ENCODE results near the gene BCAS1. TPM values are rescaled to one million over a fixed set of nuclear protein-coding genes. Genes with fewer than 3 reads are reported as not detected.

BCAS1 gene
- total RNA-seq, 4 donors from 2014 or later: not detected

- TF ChIP-seq, protein P1, sequence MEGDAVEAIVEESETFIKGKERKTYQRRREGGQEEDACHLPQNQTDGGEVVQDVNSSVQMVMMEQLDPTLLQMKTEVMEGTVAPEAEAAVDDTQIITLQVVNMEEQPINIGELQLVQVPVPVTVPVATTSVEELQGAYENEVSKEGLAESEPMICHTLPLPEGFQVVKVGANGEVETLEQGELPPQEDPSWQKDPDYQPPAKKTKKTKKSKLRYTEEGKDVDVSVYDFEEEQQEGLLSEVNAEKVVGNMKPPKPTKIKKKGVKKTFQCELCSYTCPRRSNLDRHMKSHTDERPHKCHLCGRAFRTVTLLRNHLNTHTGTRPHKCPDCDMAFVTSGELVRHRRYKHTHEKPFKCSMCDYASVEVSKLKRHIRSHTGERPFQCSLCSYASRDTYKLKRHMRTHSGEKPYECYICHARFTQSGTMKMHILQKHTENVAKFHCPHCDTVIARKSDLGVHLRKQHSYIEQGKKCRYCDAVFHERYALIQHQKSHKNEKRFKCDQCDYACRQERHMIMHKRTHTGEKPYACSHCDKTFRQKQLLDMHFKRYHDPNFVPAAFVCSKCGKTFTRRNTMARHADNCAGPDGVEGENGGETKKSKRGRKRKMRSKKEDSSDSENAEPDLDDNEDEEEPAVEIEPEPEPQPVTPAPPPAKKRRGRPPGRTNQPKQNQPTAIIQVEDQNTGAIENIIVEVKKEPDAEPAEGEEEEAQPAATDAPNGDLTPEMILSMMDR (IDR thresholded peaks at IDR 0.05; ENCODE audit: low read depth): no peak
These were observed 170.8 kb downstream of the BCAS1 start for GRCh38 chr20:53899351-53900167.

- TF ChIP-seq, protein P1 (IDR thresholded peaks at IDR 0.05; ENCODE audit: low read depth): no peak
These were observed 171.8 kb downstream of the BCAS1 start for GRCh38 chr20:53898556-53898931.

GRCh38 chr20:53897884-53898555 lies 172.4 kb downstream of the BCAS1 start:
- TF ChIP-seq, protein P1 (IDR thresholded peaks at IDR 0.05; ENCODE audit: low read depth): peak; percentile 70

DNA sequence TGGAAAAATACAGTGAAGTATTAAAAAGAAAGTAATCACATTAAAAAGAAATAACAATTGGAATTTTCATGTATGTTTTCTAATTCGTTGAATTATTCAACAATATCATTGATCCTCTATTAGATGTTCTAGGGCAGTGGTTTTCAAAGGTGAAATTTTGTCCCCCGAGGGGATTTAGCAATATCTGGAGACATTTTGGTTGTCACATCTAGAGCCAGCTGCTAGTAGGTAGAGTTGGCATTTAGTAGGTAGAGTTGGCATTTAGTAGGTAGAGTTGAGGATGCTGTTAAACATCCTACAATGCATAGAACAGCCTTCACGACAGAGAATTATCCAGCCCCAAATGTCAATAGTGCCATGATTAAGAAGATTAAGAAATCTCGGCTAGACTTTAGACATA lies 173.7 kb downstream of the BCAS1 start:
- TF ChIP-seq, protein P1 (IDR thresholded peaks at IDR 0.05; ENCODE audit: low read depth): peak; percentile 99

GRCh38 chr20:53896041-53896440 lies 174.4 kb downstream of the BCAS1 start:
- TF ChIP-seq, protein P1 (IDR thresholded peaks at IDR 0.05; ENCODE audit: low read depth): no peak

DNA sequence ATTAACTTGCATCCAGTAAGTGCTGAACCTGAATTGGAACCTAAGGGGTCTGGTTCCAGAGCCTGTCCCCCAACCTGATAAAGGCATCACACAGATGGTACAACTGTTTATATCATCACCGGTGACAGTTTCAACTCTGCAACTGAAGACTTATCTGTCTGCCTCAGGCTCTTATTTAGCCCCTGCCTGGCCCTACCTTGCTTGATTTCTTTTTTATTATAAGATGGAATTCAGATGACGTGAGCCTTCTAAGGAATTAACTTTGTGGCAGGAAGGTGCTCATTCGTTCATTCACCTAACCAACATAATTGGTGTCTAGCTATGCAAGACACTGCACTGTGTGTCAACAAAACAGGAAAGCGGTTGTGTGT lies 175.0 kb downstream of the BCAS1 start:
- TF ChIP-seq, protein P1 (IDR thresholded peaks at IDR 0.05; ENCODE audit: low read depth): no peak

DNA sequence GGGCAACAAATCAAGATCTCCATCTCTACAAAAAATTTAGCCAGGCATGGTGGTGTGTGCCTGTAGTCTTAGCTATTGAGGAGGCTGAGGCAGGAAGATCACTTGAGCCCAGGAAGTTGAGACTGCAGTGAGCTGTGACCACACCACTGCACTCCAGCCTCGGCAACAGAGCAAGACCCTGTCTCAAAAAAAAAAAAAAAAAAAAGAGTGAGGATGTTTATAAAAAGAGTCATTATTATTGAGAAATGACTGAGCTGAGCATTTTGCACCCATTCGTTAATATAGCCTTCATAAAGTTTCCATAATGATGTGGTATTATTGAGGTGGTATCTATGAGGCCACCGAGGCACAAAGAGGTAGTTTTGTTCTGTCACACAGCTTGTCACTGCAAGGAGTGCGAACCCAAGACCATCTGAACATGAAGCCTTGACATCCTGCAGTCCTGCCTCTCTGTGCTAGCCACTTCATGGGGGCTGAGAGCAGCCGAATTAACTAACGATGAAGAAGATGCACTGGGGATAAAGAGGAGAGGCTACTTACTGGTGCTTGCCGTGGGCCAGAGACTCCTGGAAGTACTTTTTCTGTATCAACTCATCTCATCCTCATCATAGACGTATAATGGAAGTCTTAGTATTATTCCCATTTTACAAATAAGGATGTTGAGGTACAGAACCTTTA lies 175.5 kb downstream of the BCAS1 start:
- TF ChIP-seq, protein P1 (IDR thresholded peaks at IDR 0.05; ENCODE audit: low read depth): no peak

Measured in subcutaneous adipose tissue (tissue), 4 donors.